Peyer's patch (tissue), 4 donors: ENCODE data around the gene DDX31. TPM values are rescaled to one million over a fixed set of nuclear protein-coding genes. Genes with fewer than 3 reads are reported as not detected.

Source experiments
- DNase-seq, 3 donors: peaks; one replicate each; pipeline ENCODE4 v3.0.0-alpha.2; 2017 to 2019
- H3K27ac ChIP-seq, 4 donors: fragments of 200-600 bp; sonication (generic); one replicate each; pipeline ENCODE4 v1.5.1; 2016 to 2019
- H3K27me3 ChIP-seq, 2 donors: fragments of 200-600 bp; sonication (generic); one replicate each; pipeline ENCODE4 v1.5.1; 2019
- H3K36me3 ChIP-seq, 3 donors: fragments of 200-600 bp; sonication (generic); one replicate each; pipeline ENCODE4 v1.5.1; 2016 to 2019
- H3K4me1 ChIP-seq, 4 donors: fragments of 200-600 bp; sonication (generic); one replicate each; pipeline ENCODE4 v1.5.1; 2016 to 2019
- H3K4me3 ChIP-seq, 4 donors: fragments of 200-600 bp; sonication (generic); 1 replicate in 3 of 4; 2 replicates in 1 of 4; pipeline ENCODE4 v1.5.1; 2016 to 2019; ENCODE audit warnings: mild to moderate bottlenecking in 1 of 4
- H3K9me3 ChIP-seq, 4 donors: fragments of 200-600 bp; sonication (generic); one replicate each; pipeline ENCODE4 v1.5.1; 2016 to 2019; ENCODE audit warnings: mild to moderate bottlenecking in 1 of 4
- CTCF ChIP-seq, 6 experiments: fragments of 450-650 bp in 4 of 6; fragments of 200-600 bp in 2 of 6; sonication (generic) in 1 of 6; IDR thresholded peaks; one replicate each; pipeline ENCODE4 v1.5.1; 2017 to 2019; ENCODE audit warnings: antibody characterized with exemption in 6 of 6, mild to moderate bottlenecking in 3 of 6, moderate library complexity in 1 of 6
- POLR2A ChIP-seq, 2 donors: fragments of 450-650 bp; IDR thresholded peaks; one replicate each; pipeline ENCODE4 v1.5.1; 2017; ENCODE audit warnings: antibody characterized with exemption in 2 of 2, mild to moderate bottlenecking in 2 of 2, moderate library complexity in 2 of 2
- total RNA-seq, 4 donors: library from RNA; depleted of rRNA; stranded (reverse); fragments of >200 nt; gene quantifications; one replicate each; pipeline ENCODE4 v1.1.0, GENCODE V29; 2016

The DDX31 gene
- total RNA-seq, 4 donors from 2014 or later: 4.9 to 14.0 (median 9.0) TPM

- H3K27ac ChIP-seq: no peak overlapping the region
- TF ChIP-seq POLR2A (IDR thresholded peaks at IDR 0.05): no peak
- no peak for TF ChIP-seq CTCF (IDR thresholded peaks at IDR 0.05)
- H3K9me3 ChIP-seq: no peaks in the 10 kb centered on the region
- no peaks in the 10 kb centered on the region for H3K27me3 ChIP-seq
- no peaks in the 10 kb centered on the region for H3K4me1 ChIP-seq
- no peak for DNase-seq
- peaks cover 0 to 40% (median 0%) of the 10 kb centered on the region in 3 donors for H3K36me3 ChIP-seq
- H3K4me3 ChIP-seq: no peak overlapping the region
These were observed 67.6 kb downstream of the DDX31 start for GRCh38 chr9:132602207-132602606.

GRCh38 chr9:132600326-132600984 is 69.3 kb downstream of the DDX31 start:
- Histone ChIP-seq H3K27me3 (no peaks in the 10 kb centered on the region), H3K36me3 (peaks cover 0 to 27% (median 0%) of the 10 kb centered on the region in 3 donors), H3K27ac (no peak overlapping the region), H3K9me3 (no peaks in the 10 kb centered on the region), H3K4me1 (no peaks in the 10 kb centered on the region), H3K4me3 (no peak overlapping the region)
- TF ChIP-seq CTCF (IDR thresholded peaks at IDR 0.05): no peak
- TF ChIP-seq POLR2A (IDR thresholded peaks at IDR 0.05): no peak
- no peak for DNase-seq

GRCh38 chr9:132597073-132597775 is 72.6 kb downstream of the DDX31 start:
- Histone ChIP-seq H3K9me3 (no peaks in the 10 kb centered on the region), H3K36me3 (peaks cover 0 to 31% (median 0%) of the 10 kb centered on the region in 3 donors)

GRCh38 chr9:132596200-132596599 is 73.6 kb downstream of the DDX31 start:
- H3K27me3 ChIP-seq: no peaks in the 10 kb centered on the region
- DNase-seq: no peak
- peaks cover 0 to 21% (median 0%) of the 10 kb centered on the region in 3 donors for H3K36me3 ChIP-seq
- no peak overlapping the region for H3K27ac ChIP-seq
- TF ChIP-seq POLR2A (IDR thresholded peaks at IDR 0.05) (no peak), CTCF (IDR thresholded peaks at IDR 0.05) (no peak)
- no peaks in the 10 kb centered on the region for H3K9me3 ChIP-seq
- no peak overlapping the region for H3K4me3 ChIP-seq
- no peaks in the 10 kb centered on the region for H3K4me1 ChIP-seq

More at GRCh38 chr9:132597073-132597775, 72.6 kb downstream of the DDX31 start:
- no peaks in the 10 kb centered on the region for H3K27me3 ChIP-seq
- H3K4me3 ChIP-seq: no peak overlapping the region
- no peak overlapping the region for H3K27ac ChIP-seq
- no peak for DNase-seq
- H3K4me1 ChIP-seq: no peaks in the 10 kb centered on the region
- no peak for TF ChIP-seq CTCF (IDR thresholded peaks at IDR 0.05)
- no peak for TF ChIP-seq POLR2A (IDR thresholded peaks at IDR 0.05)

GRCh38 chr9:132595319-132595718 is 74.5 kb downstream of the DDX31 start:
- peaks cover 0 to 5% (median 2%) of the 10 kb centered on the region in 4 donors for H3K4me1 ChIP-seq
- TF ChIP-seq CTCF (IDR thresholded peaks at IDR 0.05) (no peak), POLR2A (IDR thresholded peaks at IDR 0.05) (no peak)
- H3K27me3 ChIP-seq: peaks cover 0 to 7% of the 10 kb centered on the region in 2 donors
- DNase-seq: no peak
- peaks cover 0 to 12% (median 0%) of the 10 kb centered on the region in 3 donors for H3K36me3 ChIP-seq
- H3K9me3 ChIP-seq: no peaks in the 10 kb centered on the region
- H3K4me3 ChIP-seq: no peak overlapping the region
- H3K27ac ChIP-seq: no peak overlapping the region
